Hematopoietic multipotent progenitor cell treated with erythropoietin and hydrocortisone succinate and interleukin-3 and kit ligand, for 4 days (in vitro differentiated cells): ENCODE data around the gene SUPT3H.
A peak's percentile ranks its signal among the peaks of the same experiment; 100 is the strongest.
"Not testable (repeated sequence)": the region's sequence is repeated elsewhere in the genome, so short reads cannot be mapped to it uniquely, and the experiment has no call there.

Source experiments
- DNase-seq: peaks from one replicate; pipeline ENCODE4 v3.0.0-alpha.2; 2015

Gene SUPT3H

DNA sequence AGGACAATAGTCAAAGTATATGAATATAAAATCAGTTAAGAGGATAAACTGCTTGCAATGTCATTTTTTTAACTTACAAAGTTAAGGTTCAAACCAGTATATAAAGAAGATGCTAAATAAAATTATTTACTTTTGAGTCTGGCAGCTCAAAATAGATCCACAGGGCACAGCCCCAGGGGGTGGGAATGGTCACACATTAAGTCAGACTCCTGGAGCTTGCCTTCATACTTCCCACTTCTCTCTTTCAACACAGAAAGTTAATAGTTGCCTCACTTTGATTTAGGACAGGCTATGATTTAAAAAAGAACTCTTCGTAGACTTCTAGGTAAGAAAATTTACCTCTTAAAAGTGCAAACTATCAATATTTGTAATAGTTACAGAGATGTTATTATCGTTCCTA is 207.9 kb downstream of the SUPT3H start:
- no peak for DNase-seq

DNA sequence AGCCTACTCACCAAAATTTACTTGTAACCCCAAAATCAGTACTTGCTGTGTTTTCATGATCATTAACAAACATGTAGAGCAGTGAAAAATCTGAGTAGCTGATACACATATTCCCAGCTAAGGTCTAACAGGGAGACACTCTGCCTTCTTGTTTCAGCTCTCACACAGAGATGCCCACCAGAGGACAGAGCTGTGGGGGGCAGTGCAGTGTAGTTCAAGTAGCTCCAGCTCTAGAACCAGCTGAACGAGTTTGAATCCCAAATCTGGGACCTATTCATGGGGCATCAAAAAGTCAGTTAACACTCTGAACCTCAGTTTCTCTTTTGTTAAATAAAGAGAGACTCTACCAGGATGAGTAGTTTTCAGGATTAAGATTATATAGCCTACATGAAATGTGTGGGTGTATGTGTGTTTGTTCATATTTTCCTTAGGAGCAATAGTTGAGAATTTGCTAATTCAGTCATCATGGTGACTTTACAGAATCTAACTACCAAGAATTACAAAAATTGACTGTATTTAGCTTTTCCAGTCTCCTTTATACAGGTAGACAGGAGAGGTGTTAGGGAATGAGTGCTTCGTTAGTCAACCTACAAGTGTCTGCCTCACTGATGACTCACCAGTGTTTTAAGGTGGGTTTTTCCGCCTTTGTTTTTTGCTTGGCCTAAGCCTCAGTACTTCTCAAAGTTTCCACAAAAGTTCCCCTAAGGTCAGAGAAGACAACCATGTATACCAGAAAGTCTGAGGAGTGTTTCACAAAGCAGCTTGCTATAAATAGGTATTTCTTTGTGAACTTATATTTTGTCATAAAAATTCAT is 213.6 kb downstream of the SUPT3H start:
- no peak for DNase-seq

- DNase-seq = no peak
These were observed 217.4 kb downstream of the SUPT3H start for GRCh38 chr6:45160305-45160704.

DNA sequence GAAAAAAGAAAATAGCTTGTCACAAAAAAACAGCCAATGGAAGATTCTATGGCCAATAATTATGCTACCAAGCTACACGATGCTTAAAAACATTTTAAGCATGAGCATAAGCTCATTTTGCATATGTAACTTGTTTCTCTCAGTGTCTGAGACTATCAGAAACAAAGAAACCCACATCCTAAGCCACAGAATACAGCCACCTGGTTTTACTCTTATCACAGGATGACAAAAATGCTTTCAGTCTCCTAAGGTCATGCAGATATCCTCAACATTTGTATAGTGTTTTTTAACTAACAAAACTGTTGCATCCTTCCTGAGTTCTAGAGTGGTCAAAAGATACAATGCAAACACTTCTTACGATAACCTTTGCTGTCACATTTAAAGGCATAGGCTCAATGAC is 221.7 kb downstream of the SUPT3H start:
- DNase-seq = peak; percentile 86

GRCh38 chr6:45155341-45155894 is 222.3 kb downstream of the SUPT3H start:
- DNase-seq = no peak

GRCh38 chr6:45154679-45155078 is 223.1 kb downstream of the SUPT3H start:
- no peak for DNase-seq

GRCh38 chr6:45148711-45149341 is 228.9 kb downstream of the SUPT3H start:
- DNase-seq = peak; percentile 11

GRCh38 chr6:45148278-45148677 is 229.5 kb downstream of the SUPT3H start:
- no peak for DNase-seq

GRCh38 chr6:45145658-45146057 is 232.1 kb downstream of the SUPT3H start:
- not testable (repeated sequence) for DNase-seq

GRCh38 chr6:45138765-45139164 is 239.0 kb downstream of the SUPT3H start:
- no peak for DNase-seq

DNA sequence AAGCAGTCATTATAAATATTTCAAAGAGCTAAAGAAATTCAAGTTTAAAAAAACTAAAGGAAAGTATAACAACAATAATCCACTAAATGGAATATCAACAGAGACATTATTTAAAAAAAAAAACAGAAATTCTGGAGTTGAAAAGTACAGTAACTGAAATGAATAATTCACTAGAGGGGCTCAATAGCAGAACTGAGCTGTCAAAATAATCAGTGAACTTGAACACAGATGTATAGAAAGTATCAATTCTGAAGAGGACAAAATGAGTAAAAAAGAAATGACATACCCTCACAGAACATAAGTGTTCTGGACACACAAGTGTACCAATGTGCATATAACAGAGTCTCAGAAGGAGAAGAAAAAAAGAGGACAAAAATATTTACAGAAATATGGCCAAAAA is 241.2 kb downstream of the SUPT3H start:
- DNase-seq = no peak

GRCh38 chr6:45132658-45133294 is 245.0 kb downstream of the SUPT3H start:
- DNase-seq = no peak

GRCh38 chr6:45132059-45132458 is 245.7 kb downstream of the SUPT3H start:
- DNase-seq = no peak

DNA sequence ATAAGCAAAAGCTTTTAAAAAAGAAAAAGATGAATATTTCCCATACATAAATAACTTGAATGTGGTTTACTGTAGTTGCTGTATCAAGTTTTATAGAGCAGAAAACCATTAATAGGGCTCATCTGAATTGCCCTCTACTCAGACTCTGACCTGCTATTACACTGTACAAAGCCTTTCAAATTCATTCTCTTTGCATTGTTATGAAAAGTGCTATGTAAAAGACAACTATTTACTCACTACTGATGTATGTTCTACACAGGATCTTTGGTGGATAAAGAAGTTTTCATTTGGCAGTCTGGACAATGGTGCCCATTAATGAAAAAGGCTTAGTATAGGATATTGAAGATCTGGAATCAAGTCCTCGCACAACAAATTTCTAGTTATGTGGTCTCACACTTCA is 248.7 kb downstream of the SUPT3H start:
- DNase-seq = no peak

- DNase-seq = no peak
These were observed 250.5 kb downstream of the SUPT3H start for GRCh38 chr6:45127185-45127584.

- DNase-seq = no peak
These were observed 251.7 kb downstream of the SUPT3H start for GRCh38 chr6:45126033-45126432.

GRCh38 chr6:45123023-45123422 is 254.7 kb downstream of the SUPT3H start:
- no peak for DNase-seq

DNA sequence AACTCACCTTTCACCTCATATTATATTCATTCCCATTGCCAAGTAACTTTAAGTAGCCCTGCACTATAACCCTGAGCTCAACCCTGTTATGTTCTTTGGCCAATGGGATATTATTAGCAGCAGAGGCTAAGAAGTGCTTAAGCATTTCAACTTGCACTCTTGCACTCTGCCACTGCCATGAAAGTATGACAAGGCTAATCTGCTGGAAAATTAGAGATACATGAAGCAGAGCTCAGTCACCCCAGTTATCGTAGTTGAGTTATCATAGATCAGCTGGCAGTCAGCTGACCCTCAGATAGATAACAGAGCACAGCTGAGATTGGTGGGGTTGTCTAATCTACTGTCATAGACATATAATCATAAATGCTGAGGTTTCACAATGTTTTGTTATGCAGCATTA is 259.0 kb downstream of the SUPT3H start:
- no peak for DNase-seq

DNA sequence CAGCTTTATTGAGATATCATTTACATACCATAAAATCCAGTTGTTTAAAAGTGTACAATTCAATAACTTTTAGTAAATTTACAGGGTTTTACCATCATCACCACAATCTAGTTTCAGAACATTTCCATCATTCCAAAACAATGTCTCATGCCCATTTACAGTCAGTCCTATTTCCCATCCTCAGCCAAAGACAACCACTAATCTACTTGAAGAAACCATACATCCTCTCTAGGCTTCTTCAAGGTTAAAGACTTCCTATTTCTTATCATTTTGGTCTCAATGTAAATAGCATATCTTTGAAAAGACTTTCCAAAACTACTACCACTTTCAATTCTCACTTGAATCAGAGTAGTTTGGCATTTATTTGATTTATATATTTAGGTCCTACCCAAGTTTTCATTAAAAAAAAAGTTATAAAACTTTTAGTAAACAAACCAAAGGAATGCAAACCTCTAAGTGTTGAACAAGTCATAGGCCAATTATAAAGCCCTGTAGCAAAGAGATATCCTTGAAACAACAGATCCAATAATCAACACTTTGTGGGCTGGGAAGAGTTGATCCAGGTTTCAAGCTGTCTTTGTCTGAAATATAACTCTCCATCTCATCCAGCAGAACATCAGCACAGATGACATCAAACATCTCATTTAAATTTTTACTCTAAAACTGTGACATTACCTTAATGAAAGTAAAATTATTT is 260.9 kb downstream of the SUPT3H start:
- DNase-seq = peak; percentile 12

DNA sequence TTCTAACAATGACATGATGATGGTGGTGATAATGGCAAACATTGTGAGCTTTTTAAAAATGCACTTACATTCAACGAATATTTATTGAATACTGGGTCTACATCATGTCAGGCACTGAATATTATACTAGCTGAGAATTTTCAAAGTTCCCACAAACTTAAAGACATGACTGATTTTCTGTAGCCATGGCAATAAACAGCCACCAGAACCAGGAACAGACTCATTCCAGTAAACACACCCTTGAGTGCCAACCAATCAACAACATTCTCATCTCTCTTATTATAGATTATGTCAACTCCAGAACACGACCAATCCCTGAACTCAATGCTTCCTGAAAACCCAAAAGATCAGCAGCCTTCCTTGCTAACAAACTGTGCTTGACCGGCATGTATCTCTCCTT is 262.0 kb downstream of the SUPT3H start:
- DNase-seq = no peak

- no peak for DNase-seq
These were observed 265.0 kb downstream of the SUPT3H start for GRCh38 chr6:45112711-45113110.

DNA sequence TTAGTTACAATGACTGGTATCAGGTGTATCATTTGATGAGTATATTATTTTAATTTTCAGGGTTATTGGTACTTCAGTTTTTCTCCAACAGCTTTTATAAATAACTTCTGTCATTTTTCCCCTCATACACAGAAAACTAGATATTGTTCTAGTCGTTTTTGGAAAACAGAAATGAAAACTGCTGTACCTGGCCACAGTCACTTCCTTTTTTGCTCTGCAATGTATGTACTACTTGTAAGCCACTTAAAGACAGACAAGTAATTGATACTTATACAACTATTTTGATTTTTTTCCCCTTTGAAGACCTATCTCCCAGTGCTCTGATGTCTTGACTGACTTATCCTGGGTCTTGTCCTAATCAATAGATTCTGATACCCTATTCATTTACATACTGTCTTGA is 268.2 kb downstream of the SUPT3H start:
- DNase-seq = no peak

DNA sequence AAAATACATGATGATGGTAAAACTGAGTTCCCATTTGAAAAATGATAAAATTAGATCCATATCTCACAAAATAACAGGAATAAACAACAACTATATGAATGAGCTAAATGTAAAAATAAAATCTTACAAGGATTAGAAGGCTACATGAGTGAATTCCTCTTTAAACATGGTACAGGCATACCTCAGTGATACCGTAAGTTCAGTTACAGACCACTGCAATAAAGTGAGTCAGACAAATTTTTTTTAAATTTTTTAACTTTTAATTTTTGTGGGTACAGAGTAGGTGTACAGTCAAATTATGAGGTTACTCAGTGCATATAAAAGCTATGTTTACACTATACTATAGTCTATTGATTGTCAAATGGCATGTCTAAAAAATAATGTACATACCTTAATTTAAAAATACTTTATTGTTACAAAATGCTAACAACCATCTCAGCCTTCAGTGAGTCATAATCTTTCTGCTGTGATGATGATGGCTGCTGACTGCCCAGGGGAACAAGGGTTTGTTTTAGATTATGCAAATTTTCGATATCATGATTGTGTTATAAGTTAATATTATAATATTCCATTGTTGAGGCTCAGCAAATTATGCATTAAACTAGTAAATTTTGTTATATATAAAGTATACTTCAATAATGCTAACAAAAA is 272.4 kb downstream of the SUPT3H start:
- no peak for DNase-seq
